NOMO-1 (cell line): ENCODE measurements around the gene TEPSIN.

Experiments used
- DNase-seq, 2 experiments: peaks; one replicate each; lab custom pipeline; 2025; ENCODE audit not compliant: unreplicated experiment in 2 of 2; lab: John Stamatoyannopoulos, UW

Gene TEPSIN

GRCh38 chr17:81189016-81189415 is 49.8 kb downstream of the TEPSIN start:
- no peak for DNase-seq

GRCh38 chr17:81188491-81188840 is 50.4 kb downstream of the TEPSIN start:
- DNase-seq = no peak

GRCh38 chr17:81187586-81188490 is 51.0 kb downstream of the TEPSIN start:
- DNase-seq = no peak

- no peak for DNase-seq
Observed at GRCh38 chr17:81187120-81187519, 51.7 kb downstream of the TEPSIN start.

- no peak for DNase-seq
Observed at GRCh38 chr17:81186203-81186602, 52.7 kb downstream of the TEPSIN start.

DNA sequence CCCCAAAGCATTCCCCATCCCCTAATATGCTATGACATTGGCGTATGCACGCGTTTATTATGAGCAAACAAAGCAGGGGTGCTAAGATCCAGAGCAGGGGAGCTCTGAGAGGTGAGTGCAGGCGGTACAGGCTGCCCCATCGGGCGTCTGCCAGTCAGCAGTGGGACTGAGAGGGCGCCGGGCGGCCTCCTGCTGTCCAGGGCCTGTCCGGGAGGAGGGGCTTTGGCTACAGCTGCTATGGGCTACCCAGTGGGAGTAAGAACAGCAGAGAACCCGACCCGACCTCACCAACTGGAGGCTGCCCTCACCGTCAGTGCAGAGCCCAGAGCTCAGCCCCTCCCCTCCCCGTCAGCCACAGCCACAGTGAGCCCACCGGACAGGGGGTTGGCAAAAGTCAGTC is 54.3 kb downstream of the TEPSIN start:
- DNase-seq = no peak

GRCh38 chr17:81183807-81184206 is 55.0 kb downstream of the TEPSIN start:
- no peak for DNase-seq

GRCh38 chr17:81183316-81183715 is 55.5 kb downstream of the TEPSIN start:
- DNase-seq = no peak

DNA sequence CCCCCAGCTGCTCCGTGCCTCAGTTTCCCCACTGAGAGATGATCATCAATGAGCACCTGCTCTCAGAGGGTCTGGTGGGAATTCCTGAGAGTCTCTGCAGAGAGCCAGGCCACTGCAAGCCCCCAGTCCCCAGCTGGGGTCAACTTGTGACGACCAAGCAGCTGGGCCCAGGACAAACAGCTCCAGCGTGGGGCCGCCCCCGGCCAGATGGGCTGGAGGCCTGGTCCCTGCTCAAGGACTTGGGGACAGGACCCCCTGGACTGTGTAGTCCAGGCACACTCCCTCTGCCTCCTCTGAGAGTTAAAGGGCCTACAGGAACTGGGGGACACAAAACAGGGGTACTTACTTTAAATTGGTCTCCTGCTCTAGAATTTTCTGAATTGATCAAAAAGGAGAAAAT is 56.3 kb downstream of the TEPSIN start:
- no peak for DNase-seq

DNA sequence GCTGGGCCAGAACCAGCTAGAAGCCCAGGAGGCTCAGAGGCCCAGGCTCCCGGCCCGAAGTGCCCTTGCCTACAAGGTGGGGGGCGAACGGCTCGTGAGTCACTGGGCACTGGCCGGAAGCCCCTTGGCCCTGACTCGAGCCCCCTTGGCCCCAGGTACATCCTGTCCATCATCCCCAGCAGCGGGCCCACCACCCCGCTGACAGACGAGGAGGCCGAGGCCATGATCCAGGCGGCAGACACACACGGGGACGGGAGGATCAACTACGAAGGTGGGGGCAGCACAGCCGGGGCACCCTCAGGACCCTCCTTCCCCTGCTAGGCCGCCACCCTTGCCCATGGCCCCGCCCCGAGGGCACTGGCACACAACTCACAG is 57.1 kb downstream of the TEPSIN start:
- no peak for DNase-seq

DNA sequence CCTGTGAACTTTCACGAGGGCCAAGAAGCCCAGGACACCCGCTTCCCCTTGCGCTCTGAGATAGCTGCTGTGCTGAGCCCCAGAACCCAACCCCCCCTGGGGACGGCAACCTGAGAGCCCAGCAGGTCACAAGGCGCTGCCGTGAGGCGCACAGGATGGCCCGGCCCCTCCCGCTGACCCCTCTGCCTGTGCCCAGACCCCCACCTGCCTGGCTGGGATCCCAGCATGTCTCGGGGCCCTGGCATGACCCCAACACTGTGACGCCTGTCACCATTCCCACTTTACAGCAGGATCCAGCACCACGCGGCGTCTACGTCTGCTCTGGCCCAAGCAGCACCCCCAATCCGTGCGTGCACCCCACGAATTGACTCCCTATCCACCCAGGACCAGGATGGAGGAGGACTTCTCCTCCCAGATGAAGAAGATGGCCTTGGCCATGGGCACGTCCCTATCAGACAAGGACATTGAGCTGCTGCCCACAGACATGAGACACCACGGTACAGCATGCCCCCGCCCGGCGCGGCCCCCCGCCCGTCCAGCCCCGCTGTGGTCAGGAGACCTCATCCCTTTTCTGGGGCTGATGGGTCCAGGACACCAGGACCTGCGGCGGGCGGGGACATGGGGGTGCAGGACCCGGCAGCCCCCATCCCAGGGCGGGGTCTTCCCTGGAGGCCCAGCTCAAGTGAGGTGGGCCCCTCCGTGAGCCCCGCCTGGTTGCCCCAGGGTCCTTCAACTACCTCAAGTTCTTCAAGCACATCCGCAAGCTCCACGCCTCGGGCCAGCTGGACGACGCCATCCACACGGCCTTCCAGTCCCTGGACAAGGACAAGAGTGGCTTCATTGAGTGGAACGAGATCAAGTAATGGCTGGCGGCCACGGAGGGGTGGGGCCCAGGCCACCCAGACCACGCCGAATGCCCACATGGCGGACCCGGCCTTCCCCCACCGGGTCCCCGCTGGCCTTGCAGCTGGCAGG is 57.7 kb downstream of the TEPSIN start:
- no peak for DNase-seq

GRCh38 chr17:81179861-81180260 is 59.0 kb downstream of the TEPSIN start:
- DNase-seq = no peak

DNA sequence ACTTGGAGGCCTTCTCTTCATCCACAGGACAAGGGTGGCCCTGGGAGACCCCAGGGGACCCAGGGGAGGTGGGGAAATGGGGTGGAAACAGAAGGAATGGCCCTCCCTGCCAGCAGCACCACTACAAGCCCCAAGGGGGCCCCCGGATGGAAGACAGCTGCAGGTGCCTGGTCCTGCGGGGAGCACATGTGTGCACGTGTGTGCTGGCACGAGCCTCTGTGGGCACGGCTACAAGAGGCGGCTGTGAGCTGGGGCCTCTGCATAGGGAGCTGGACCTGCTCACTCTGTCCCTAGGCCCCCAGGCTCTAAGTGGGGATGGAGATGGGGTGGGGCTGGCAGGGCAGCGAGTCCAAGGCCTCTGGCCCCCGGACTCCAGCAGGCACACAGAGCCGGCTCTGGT is 59.6 kb downstream of the TEPSIN start:
- DNase-seq = no peak
